Measurements from ENCODE around the gene CASZ1. TPM values are rescaled to one million over a fixed set of nuclear protein-coding genes. Genes with fewer than 3 reads are reported as not detected.

Gene CASZ1
- total and polyA plus RNA-seq, 9 donors = 2.4 to 15.7 (median 4.0) TPM

DNA sequence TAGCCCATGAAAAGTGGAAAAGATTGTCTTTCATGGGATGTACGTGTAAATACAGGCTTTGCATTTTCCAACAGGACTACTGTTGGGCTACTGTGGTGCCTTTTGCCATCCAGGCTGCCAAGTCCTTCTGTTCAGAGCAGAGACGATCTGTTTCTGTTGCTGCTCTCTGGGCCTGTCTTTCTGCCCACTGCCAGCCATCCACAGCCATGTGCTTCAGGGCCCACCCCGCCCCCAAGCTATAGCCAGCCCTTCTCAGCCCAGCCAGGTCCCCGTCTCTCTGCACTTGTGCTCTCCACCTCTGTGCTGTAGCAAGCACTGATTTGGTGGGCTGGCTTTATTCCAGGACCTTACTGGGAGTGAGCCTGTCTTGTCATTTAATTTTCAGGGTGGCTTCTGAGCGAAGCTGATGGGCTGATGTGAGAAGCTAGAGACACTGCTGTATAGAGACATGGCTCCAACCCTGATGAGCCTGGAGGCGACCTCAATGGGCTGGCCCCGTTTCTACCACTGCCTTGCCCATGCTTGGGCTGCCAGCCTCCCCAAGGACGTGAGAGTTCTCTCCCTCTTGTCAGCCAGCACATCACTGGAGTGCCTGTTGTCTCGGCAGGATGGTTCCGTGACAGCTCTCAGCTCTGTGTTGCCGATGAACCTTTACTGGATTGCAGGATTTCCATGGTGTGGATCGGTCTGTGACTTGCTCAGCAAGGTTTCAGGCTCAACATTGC is 183.8 kb downstream of the CASZ1 start:
- no peaks in the 10 kb centered on the region for H3K27me3 ChIP-seq
- no peaks in the 10 kb centered on the region for H3K4me1 ChIP-seq (ENCODE audit: insufficient read depth)
- H3K9me3 ChIP-seq = no peaks in the 10 kb centered on the region
- 88 to 97% (median 91%) methylated on average over 12 of the region's 12 CpGs for WGBS, 3 donors
- H3K4me3 ChIP-seq = no peak overlapping the region
- H3K36me3 ChIP-seq = no peaks in the 10 kb centered on the region
- TF ChIP-seq POLR2A (IDR thresholded peaks at IDR 0.05) (no peak), EP300 (IDR thresholded peaks at IDR 0.05) (no peak)
- TF ChIP-seq, protein P1, sequence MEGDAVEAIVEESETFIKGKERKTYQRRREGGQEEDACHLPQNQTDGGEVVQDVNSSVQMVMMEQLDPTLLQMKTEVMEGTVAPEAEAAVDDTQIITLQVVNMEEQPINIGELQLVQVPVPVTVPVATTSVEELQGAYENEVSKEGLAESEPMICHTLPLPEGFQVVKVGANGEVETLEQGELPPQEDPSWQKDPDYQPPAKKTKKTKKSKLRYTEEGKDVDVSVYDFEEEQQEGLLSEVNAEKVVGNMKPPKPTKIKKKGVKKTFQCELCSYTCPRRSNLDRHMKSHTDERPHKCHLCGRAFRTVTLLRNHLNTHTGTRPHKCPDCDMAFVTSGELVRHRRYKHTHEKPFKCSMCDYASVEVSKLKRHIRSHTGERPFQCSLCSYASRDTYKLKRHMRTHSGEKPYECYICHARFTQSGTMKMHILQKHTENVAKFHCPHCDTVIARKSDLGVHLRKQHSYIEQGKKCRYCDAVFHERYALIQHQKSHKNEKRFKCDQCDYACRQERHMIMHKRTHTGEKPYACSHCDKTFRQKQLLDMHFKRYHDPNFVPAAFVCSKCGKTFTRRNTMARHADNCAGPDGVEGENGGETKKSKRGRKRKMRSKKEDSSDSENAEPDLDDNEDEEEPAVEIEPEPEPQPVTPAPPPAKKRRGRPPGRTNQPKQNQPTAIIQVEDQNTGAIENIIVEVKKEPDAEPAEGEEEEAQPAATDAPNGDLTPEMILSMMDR (IDR thresholded peaks at IDR 0.05) = no peak
- no peak overlapping the region for H3K27ac ChIP-seq
- intact Hi-C loops (cut with DNase I) = no loop called here
- DNase-seq = no peak

DNA sequence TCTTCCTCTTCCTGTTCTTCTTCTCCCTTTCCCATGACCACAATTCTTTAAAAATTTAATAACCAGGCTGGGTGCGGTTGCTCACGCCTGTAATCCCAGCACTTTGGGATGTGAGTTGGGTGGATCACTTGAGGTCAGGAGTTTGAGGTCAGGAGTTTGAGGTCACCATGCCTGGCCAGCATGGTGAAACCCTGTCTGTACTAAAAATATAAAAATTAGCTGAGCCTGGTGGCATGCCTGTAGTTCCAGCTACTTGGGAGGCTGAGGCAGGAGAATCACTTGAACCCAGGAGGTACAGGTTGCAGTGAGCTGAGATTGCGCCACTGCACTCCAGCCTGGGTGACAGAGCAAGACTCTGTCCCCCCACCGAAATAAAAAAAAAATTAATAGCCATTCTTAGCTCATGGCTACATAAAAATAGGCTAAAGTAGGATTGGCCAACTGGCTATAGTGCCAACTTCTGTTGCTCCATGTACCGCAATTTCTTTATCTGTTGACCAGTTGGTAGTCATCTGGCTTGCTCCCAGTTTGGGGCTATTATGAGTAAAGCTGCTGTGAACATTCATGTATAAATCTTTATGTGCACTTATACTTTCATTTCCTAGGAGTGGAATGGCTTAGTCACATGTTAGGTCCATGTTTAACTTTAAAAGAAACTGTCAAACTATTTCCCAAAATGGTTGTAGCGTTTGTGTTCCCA is 185.4 kb downstream of the CASZ1 start:
- Histone ChIP-seq H3K4me1 (ENCODE audit: insufficient read depth) (no peaks in the 10 kb centered on the region), H3K27me3 (no peaks in the 10 kb centered on the region), H3K9me3 (no peaks in the 10 kb centered on the region), H3K27ac (no peak overlapping the region), H3K4me3 (no peak overlapping the region), H3K36me3 (no peaks in the 10 kb centered on the region)
- no peak for DNase-seq
- TF ChIP-seq, protein P1 (IDR thresholded peaks at IDR 0.05) = no peak
- TF ChIP-seq POLR2A (IDR thresholded peaks at IDR 0.05) (no peak), EP300 (IDR thresholded peaks at IDR 0.05) (no peak)
- WGBS, 3 donors = 95 to 97% (median 96%) methylated on average over 6 of the region's 6 CpGs
- intact Hi-C loops (cut with DNase I) = no loop called here

DNA sequence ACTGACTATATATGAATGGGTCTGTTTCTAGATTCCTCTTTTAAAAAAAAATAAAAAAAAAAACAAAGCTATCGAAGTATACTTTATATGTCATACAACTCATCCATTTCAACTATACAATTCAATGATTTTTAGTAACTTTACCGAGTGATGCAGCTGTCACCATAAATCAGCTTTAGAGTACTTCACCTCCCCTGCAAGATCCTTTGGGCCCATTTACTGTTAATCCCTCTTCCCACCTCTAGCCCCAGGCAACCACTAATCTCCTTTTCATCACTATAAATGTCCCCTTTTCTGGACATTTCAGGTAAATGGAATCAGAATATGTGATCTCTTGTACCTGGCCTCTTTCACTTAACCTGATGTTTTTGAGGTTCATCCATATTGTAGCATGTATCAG is 187.8 kb downstream of the CASZ1 start:
- no peak for DNase-seq
- no peaks in the 10 kb centered on the region for H3K4me1 ChIP-seq (ENCODE audit: insufficient read depth)
- no peaks in the 10 kb centered on the region for H3K27me3 ChIP-seq
- no peak for TF ChIP-seq EP300 (IDR thresholded peaks at IDR 0.05)
- TF ChIP-seq, protein P1 (IDR thresholded peaks at IDR 0.05) = no peak
- TF ChIP-seq POLR2A (IDR thresholded peaks at IDR 0.05) = no peak
- H3K36me3 ChIP-seq = no peaks in the 10 kb centered on the region
- intact Hi-C loops (cut with DNase I) = no loop called here
- 83 to 94% (median 93%) methylated on average over 2 of the region's 2 CpGs for WGBS, 3 donors
- H3K27ac ChIP-seq = no peak overlapping the region
- no peaks in the 10 kb centered on the region for H3K9me3 ChIP-seq
- no peak overlapping the region for H3K4me3 ChIP-seq

DNA sequence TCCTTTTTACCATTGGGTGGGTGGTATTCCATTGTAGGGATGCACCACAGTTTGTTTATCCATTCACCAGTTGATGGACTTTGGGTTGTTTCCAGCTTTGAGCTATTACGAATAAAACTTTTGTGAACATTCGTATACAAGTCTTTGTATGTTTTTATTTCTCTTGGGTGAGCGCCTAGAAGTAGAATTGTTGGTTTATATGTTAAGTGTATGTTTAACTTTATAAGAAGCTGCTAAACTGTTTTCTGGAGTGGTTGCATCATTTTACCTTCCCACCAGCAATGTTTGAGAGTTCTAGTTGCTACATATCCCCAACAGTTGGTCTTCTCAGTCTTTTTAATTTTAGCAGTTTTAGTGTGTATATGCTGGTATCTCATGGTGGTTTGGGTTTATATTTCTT is 189.2 kb downstream of the CASZ1 start:
- Histone ChIP-seq H3K27me3 (no peaks in the 10 kb centered on the region), H3K27ac (no peak overlapping the region), H3K4me1 (ENCODE audit: insufficient read depth) (no peaks in the 10 kb centered on the region), H3K9me3 (no peaks in the 10 kb centered on the region), H3K36me3 (no peaks in the 10 kb centered on the region), H3K4me3 (no peak overlapping the region)
- intact Hi-C loops (cut with DNase I) = no loop called here
- TF ChIP-seq POLR2A (IDR thresholded peaks at IDR 0.05) (no peak), EP300 (IDR thresholded peaks at IDR 0.05) (no peak)
- TF ChIP-seq, protein P1 (IDR thresholded peaks at IDR 0.05) = no peak
- no peak for DNase-seq
- WGBS, 3 donors = 79 to 92% (median 87%) methylated on average over 3 of the region's 3 CpGs
